ENCODE measurements around the gene NRTN. TPM values are rescaled to one million over a fixed set of nuclear protein-coding genes. Genes with fewer than 3 reads are reported as not detected.
A peak's percentile ranks its signal among the peaks of the same experiment; 100 is the strongest.

Gene NRTN
- total and polyA plus RNA-seq, 2 of the 13 experiments (the other 11 are each of a cell fraction or from before 2014, with no cell fraction given) = 4.1 to 5.3 TPM

DNA sequence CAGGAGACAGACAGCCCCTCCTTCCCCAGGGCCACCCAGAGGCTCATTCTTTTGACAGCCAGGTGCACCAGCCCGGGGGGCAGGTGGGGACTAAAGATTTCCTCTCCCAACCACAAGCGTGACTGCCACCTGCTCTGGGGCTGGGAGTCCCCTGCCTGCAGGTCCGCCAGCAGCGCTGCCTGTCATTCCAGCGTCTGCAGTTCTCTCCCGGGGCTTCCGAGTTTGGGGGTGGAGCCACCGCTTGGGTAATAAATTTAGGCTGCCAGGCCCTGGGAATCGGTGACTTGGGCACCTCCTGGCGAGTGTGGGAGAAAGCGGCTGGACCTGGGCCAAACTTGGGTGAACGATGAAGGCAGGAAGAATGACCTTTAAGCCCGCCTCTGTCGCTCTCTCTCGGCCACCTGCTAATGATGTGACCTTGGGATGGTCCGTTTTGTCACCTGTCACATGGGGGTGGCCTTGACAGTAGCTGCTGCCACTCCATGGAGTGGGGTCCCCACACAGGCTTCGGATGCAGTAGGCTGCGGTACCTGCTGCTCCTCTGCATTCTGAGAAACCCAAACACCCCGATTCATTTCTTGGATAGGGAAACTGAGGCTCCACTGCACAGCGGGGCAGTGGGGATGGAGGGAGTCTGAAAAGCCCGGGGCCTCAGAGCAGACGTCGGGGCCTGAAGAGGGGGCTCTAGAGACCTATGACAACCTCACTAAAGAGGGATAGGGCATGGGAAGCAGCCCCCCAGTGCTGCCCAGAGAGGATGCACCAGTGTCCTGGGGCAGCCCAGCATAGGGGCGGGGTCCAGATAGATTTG lies 21.9 kb downstream of the NRTN start (continued):
- TF ChIP-seq, protein P1, sequence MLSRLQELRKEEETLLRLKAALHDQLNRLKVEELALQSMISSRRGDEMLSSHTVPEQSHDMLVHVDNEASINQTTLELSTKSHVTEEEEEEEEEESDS (CRISPR knock-in tag; IDR thresholded peaks at IDR 0.05; ENCODE audit: borderline replicate concordance) = 0 out of 2 replicates have a peak, but pooled peaks have one; percentile 43
- TF ChIP-seq MXI1 (IDR thresholded peaks at IDR 0.05; ENCODE audit: borderline replicate concordance, low read depth, low read length) (peak; percentile 71; the same call in 1 of the 3 replicates), FOXP1 (IDR thresholded peaks at IDR 0.05) (no peak), FOXP1 (CRISPR knock-in tag; IDR thresholded peaks at IDR 0.05) (no peak), NFKB2 (CRISPR knock-in tag; IDR thresholded peaks at IDR 0.05; ENCODE audit: borderline replicate concordance) (peak; percentile 19; the same call in 1 of the 2 replicates), ZNF547 (CRISPR knock-in tag; IDR thresholded peaks at IDR 0.05) (peak; percentile 70; the same call in 1 of the 2 replicates), SRF (IDR thresholded peaks at IDR 0.05; ENCODE audit: low read depth, low read length) (no peak), ZNF878 (CRISPR knock-in tag; IDR thresholded peaks at IDR 0.05) (0 out of 2 replicates have a peak, but pooled peaks have one; percentile 16), MEF2D (CRISPR knock-in tag; IDR thresholded peaks at IDR 0.05) (peak; percentile 87), NR3C1 (CRISPR knock-in tag; IDR thresholded peaks at IDR 0.05) (no peak), PCBP2 (optimal IDR thresholded peaks at IDR 0.05; ENCODE audit: low read depth, low read length, poor library complexity, severe bottlenecking) (no peak), DNMT1 (CRISPR knock-in tag; IDR thresholded peaks at IDR 0.05) (no peak; the same call in 1 of the 2 replicates), ZNF317 (CRISPR knock-in tag; IDR thresholded peaks at IDR 0.05) (no peak), ZNF260 (CRISPR knock-in tag; IDR thresholded peaks at IDR 0.05; ENCODE audit: borderline replicate concordance, low read depth) (no peak), RARA (CRISPR knock-in tag; IDR thresholded peaks at IDR 0.05) (peak; percentile 71), IKZF4 (CRISPR knock-in tag; IDR thresholded peaks at IDR 0.05; ENCODE audit: borderline replicate concordance, low read depth, not compliant biosample characterization) (no peak), ZNF577 (CRISPR knock-in tag; IDR thresholded peaks at IDR 0.05; ENCODE audit: borderline replicate concordance, low read depth) (no peak), KLF15 (CRISPR knock-in tag; IDR thresholded peaks at IDR 0.05; ENCODE audit: borderline replicate concordance) (no peak), HIC2 (CRISPR knock-in tag; IDR thresholded peaks at IDR 0.05; ENCODE audit: low read depth) (peak; percentile 79; the same call in 1 of the 2 replicates), TCF12 (IDR thresholded peaks at IDR 0.05) (no peak), TCF12 (CRISPR knock-in tag; IDR thresholded peaks at IDR 0.05) (no peak)
- TF ChIP-seq, protein P2, sequence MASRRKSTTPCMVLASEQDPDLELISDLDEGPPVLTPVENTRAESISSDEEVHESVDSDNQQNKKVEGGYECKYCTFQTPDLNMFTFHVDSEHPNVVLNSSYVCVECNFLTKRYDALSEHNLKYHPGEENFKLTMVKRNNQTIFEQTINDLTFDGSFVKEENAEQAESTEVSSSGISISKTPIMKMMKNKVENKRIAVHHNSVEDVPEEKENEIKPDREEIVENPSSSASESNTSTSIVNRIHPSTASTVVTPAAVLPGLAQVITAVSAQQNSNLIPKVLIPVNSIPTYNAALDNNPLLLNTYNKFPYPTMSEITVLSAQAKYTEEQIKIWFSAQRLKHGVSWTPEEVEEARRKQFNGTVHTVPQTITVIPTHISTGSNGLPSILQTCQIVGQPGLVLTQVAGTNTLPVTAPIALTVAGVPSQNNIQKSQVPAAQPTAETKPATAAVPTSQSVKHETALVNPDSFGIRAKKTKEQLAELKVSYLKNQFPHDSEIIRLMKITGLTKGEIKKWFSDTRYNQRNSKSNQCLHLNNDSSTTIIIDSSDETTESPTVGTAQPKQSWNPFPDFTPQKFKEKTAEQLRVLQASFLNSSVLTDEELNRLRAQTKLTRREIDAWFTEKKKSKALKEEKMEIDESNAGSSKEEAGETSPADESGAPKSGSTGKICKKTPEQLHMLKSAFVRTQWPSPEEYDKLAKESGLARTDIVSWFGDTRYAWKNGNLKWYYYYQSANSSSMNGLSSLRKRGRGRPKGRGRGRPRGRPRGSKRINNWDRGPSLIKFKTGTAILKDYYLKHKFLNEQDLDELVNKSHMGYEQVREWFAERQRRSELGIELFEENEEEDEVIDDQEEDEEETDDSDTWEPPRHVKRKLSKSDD (CRISPR knock-in tag; IDR thresholded peaks at IDR 0.05; ENCODE audit: low read depth) = 0 out of 2 replicates have a peak, but pooled peaks have one; percentile 50
- TF ChIP-seq, protein P3, sequence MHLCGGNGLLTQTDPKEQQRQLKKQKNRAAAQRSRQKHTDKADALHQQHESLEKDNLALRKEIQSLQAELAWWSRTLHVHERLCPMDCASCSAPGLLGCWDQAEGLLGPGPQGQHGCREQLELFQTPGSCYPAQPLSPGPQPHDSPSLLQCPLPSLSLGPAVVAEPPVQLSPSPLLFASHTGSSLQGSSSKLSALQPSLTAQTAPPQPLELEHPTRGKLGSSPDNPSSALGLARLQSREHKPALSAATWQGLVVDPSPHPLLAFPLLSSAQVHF (CRISPR knock-in tag; IDR thresholded peaks at IDR 0.05) = no peak
- TF ChIP-seq, protein P4, sequence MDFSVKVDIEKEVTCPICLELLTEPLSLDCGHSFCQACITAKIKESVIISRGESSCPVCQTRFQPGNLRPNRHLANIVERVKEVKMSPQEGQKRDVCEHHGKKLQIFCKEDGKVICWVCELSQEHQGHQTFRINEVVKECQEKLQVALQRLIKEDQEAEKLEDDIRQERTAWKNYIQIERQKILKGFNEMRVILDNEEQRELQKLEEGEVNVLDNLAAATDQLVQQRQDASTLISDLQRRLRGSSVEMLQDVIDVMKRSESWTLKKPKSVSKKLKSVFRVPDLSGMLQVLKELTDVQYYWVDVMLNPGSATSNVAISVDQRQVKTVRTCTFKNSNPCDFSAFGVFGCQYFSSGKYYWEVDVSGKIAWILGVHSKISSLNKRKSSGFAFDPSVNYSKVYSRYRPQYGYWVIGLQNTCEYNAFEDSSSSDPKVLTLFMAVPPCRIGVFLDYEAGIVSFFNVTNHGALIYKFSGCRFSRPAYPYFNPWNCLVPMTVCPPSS (IDR thresholded peaks at IDR 0.05) = no peak
